Colonic mucosa (tissue), 4 donors: ENCODE results near the gene TMEM39A. TPM values are rescaled to one million over a fixed set of nuclear protein-coding genes. Genes with fewer than 3 reads are reported as not detected.

Experiments used
- DNase-seq: peaks from one replicate; pipeline ENCODE4 v3.0.0-alpha.2; 2020
- H3K27ac ChIP-seq: fragments of 200-600 bp; one replicate; pipeline ENCODE4 v1.8.0; 2021
- H3K27me3 ChIP-seq: fragments of 200-600 bp; one replicate; pipeline ENCODE4 v1.8.0; 2021
- H3K36me3 ChIP-seq: fragments of 200-600 bp; one replicate; pipeline ENCODE4 v1.8.0; 2021
- H3K4me1 ChIP-seq: fragments of 200-600 bp; one replicate; pipeline ENCODE4 v1.8.0; 2021; ENCODE audit warnings: mild to moderate bottlenecking
- H3K4me3 ChIP-seq: fragments of 200-600 bp; one replicate; pipeline ENCODE4 v1.8.0; 2021
- H3K9ac ChIP-seq, 2 donors: one replicate each; pipeline ENCODE4 v1.7.0; 2013; ENCODE audit warnings: control low read depth in 2 of 2, low read depth in 2 of 2, low read length in 2 of 2
- H3K9me3 ChIP-seq: fragments of 200-600 bp; one replicate; pipeline ENCODE4 v1.8.0; 2021
- intact Hi-C: fragments of 100-400 bp; cut with DNase I; formaldehyde crosslinking; loops from one replicate; pipeline ENCODE4 v1.14.1; 2022
- total RNA-seq, 2 donors: library from RNA; stranded (reverse); fragmentation: NEBNext Ultra II Directional in 1 of 2; extraction: Animal tissue kit (Norgen Biotek cat#: 25700) in 1 of 2; gene quantifications; one replicate each; pipeline ENCODE4 v1.2.1, GENCODE V29; 2021
- TF ChIP-seq, protein P1 (sequence below): fragments of 200-600 bp; IDR thresholded peaks from one replicate; pipeline ENCODE4 v1.8.0; 2022; ENCODE audit warnings: antibody characterized with exemption, mild to moderate bottlenecking
- donor health status: healthy.
- donor health status: DM: no; HTN: no; CAD: no.
- donor health status: DM: no; HTN: no; CAD: no.

TMEM39A gene
- total RNA-seq, 2 donors from 2014 or later, result 37.4 to 48.8 TPM

GRCh38 chr3:119492810-119493209 is 29.4 kb upstream of the TMEM39A start:
- TF ChIP-seq, protein P1, sequence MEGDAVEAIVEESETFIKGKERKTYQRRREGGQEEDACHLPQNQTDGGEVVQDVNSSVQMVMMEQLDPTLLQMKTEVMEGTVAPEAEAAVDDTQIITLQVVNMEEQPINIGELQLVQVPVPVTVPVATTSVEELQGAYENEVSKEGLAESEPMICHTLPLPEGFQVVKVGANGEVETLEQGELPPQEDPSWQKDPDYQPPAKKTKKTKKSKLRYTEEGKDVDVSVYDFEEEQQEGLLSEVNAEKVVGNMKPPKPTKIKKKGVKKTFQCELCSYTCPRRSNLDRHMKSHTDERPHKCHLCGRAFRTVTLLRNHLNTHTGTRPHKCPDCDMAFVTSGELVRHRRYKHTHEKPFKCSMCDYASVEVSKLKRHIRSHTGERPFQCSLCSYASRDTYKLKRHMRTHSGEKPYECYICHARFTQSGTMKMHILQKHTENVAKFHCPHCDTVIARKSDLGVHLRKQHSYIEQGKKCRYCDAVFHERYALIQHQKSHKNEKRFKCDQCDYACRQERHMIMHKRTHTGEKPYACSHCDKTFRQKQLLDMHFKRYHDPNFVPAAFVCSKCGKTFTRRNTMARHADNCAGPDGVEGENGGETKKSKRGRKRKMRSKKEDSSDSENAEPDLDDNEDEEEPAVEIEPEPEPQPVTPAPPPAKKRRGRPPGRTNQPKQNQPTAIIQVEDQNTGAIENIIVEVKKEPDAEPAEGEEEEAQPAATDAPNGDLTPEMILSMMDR, result no peak
- Histone ChIP-seq H3K4me3 (no peak overlapping the region), H3K27ac (no peak overlapping the region), H3K27me3 (no peaks in the 10 kb centered on the region), H3K36me3 (no peaks in the 10 kb centered on the region), H3K9ac (no peak overlapping the region), H3K9me3 (no peaks in the 10 kb centered on the region), H3K4me1 (no peaks in the 10 kb centered on the region)
- intact Hi-C loops, result no loop called here
- DNase-seq, result no peak

DNA sequence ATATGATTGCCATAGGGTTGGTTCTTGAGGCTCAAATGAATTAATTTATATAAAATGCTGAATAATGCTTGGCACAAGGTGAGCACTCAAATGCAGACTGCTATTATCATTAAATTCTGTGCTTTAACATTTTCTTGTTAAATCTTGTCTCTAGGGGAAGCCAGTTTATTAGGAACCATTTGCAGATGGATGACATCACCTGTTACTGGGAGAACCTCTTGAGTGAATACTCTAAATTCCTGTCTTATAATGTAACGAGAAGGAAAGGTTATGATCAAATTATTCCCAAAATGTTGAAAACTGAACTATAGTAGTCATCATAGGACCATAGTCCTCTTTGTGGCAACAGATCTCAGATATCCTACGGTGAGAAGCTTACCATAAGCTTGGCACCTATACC is 28.7 kb upstream of the TMEM39A start:
- DNase-seq, result no peak
- no peaks in the 10 kb centered on the region for H3K36me3 ChIP-seq
- TF ChIP-seq, protein P1, result no peak
- H3K4me1 ChIP-seq, result no peaks in the 10 kb centered on the region
- H3K27me3 ChIP-seq, result no peaks in the 10 kb centered on the region
- H3K4me3 ChIP-seq, result no peak overlapping the region
- intact Hi-C loops, result no loop called here
- H3K9me3 ChIP-seq, result no peaks in the 10 kb centered on the region
- no peak overlapping the region for H3K27ac ChIP-seq
- no peak overlapping the region for H3K9ac ChIP-seq

DNA sequence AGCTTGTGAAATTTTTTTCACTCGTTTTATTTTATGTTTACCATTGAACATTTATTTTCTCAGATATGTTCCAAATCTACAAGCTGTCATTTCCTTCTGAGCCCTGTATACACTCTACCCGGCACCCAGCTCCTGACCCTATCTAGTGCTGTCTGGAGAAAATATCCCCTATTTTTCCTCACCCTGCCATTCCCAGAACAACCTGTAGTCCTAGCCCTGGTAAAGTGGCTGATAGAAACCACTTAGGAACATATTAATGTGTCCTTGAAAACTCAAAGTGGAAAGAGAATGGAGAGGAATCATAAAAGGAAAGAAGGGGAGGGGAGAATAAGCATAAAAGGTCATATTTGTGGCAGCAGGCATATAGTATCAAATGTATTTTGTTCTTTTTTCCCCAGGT is 26.7 kb upstream of the TMEM39A start:
- H3K4me3 ChIP-seq, result no peak overlapping the region
- intact Hi-C loops, result no loop called here
- no peaks in the 10 kb centered on the region for H3K27me3 ChIP-seq
- H3K4me1 ChIP-seq, result no peaks in the 10 kb centered on the region
- H3K9ac ChIP-seq, result no peak overlapping the region
- no peak overlapping the region for H3K27ac ChIP-seq
- H3K9me3 ChIP-seq, result no peaks in the 10 kb centered on the region
- H3K36me3 ChIP-seq, result no peaks in the 10 kb centered on the region
- DNase-seq, result no peak
- TF ChIP-seq, protein P1, result no peak

DNA sequence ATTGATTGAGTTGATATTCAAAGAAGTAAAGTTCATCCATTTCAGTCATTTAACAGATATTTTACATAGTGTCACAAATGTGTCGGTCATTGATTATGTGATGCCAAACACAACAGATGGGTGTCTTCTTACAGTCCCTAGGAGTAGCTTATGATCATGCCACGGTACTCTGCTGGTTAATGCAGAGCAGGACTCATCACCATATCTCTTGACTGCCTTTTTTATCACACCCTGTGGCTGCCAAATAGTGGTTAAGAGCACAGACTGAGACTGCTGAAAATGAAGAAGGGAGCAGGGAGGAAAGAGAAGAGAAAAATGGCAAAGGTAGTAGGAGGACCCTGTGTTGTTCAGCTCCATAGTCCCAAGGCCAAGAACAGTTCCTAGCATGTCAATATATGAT is 22.1 kb upstream of the TMEM39A start:
- no peak overlapping the region for H3K27ac ChIP-seq
- no peaks in the 10 kb centered on the region for H3K36me3 ChIP-seq
- H3K27me3 ChIP-seq, result no peaks in the 10 kb centered on the region
- no peak overlapping the region for H3K4me3 ChIP-seq
- TF ChIP-seq, protein P1, result no peak
- no peaks in the 10 kb centered on the region for H3K4me1 ChIP-seq
- H3K9me3 ChIP-seq, result no peaks in the 10 kb centered on the region
- intact Hi-C loops, result no loop called here
- no peak for DNase-seq
- no peak overlapping the region for H3K9ac ChIP-seq

GRCh38 chr3:119483101-119483500 is 19.7 kb upstream of the TMEM39A start:
- Histone ChIP-seq H3K27ac (no peak overlapping the region), H3K9ac (no peak overlapping the region), H3K4me1 (no peaks in the 10 kb centered on the region), H3K36me3 (no peaks in the 10 kb centered on the region), H3K4me3 (no peak overlapping the region), H3K27me3 (no peaks in the 10 kb centered on the region), H3K9me3 (no peaks in the 10 kb centered on the region)
- TF ChIP-seq, protein P1, result no peak
- no peak for DNase-seq
- intact Hi-C loops, result no loop called here

DNA sequence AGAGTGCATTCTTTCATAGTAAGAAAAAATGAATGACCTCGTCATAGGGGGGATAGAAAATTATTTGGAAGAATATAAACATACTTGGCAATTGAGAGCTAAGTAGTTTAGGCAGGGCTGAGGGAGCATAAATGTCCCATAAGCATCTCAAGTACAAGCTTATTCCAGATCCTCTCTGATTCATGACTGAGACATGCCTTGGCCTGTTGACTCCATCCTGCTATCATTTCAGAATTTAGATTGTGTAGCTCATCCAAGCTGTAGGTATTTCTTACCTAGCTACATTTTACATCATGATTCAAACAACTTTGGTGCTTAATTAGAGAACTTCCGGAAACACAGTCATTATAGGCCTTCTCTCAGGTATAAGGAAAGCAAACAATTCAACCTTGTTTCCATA is 17.7 kb upstream of the TMEM39A start:
- Histone ChIP-seq H3K9ac (no peak overlapping the region), H3K4me1 (no peaks in the 10 kb centered on the region), H3K36me3 (no peaks in the 10 kb centered on the region), H3K4me3 (no peak overlapping the region), H3K27me3 (no peaks in the 10 kb centered on the region), H3K27ac (no peak overlapping the region), H3K9me3 (no peaks in the 10 kb centered on the region)
- DNase-seq, result no peak
- TF ChIP-seq, protein P1, result no peak
- intact Hi-C loops, result no loop called here
